ENCODE results near the gene LMTK3. TPM values are rescaled to one million over a fixed set of nuclear protein-coding genes. Genes with fewer than 3 reads are reported as not detected.
A peak's percentile ranks its signal among the peaks of the same experiment; 100 is the strongest.
"Not testable (repeated sequence)": the region's sequence is repeated elsewhere in the genome, so short reads cannot be mapped to it uniquely, and the experiment has no call there.

LMTK3 gene
- total RNA-seq, 1 donor from 2014 or later: not detected

DNA sequence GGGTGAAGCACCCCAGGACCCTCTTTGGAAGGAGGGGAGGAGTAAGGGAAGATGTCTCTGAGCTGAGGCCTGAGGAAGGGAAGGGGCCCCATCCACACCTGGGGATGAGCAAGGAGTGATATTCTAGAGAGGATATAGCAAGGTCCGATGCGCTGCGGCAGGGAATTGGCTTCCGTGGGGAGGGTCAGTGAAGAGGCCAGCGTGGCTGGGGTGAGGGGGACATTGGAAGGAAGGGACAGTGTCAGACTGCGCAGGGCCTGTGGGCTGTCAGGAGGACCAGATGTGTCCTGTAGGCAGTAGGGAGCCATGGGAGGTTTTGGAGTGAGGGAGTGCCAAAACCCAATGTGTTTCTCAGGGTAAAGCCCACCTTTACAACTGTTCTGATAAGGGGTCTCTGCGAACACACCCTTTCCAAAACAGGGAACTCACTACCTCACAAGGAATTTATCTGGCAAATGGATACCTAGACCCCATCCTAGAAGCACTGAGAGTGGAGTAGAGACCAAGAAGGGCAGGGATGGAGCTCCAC lies 3.7 kb downstream of the LMTK3 start:
- DNase-seq (ENCODE audit: low spot score): no peak

DNA sequence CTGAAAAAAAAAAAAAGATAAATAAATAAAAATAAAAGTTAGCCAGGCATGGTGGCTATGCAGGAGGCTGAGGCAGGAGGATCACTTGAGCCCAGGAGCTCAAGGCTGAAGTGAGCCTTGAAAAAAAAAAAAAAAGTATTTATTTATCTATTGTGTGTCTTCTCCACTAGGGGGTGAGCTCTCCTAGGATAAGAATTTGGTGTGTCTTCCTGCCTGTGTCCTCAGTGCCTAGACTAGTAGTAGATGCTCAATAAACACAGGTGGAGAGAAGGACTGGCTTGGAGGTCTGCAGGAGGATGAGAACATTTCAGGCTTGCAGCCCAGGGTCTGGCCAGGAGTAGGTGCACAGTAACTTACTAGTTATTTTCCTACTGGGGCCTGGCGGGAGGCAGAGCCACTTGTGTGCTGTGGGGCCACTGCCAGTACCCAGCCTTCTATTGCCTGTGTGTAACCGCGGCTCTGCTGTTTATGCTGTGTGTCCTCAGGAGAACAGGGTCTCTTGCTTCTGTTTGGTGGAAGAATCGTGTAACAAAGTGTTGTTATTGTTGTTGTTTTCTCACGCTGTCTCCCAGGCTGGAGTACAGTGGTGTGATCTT lies 5.4 kb downstream of the LMTK3 start:
- no peak for DNase-seq (ENCODE audit: low spot score)

DNA sequence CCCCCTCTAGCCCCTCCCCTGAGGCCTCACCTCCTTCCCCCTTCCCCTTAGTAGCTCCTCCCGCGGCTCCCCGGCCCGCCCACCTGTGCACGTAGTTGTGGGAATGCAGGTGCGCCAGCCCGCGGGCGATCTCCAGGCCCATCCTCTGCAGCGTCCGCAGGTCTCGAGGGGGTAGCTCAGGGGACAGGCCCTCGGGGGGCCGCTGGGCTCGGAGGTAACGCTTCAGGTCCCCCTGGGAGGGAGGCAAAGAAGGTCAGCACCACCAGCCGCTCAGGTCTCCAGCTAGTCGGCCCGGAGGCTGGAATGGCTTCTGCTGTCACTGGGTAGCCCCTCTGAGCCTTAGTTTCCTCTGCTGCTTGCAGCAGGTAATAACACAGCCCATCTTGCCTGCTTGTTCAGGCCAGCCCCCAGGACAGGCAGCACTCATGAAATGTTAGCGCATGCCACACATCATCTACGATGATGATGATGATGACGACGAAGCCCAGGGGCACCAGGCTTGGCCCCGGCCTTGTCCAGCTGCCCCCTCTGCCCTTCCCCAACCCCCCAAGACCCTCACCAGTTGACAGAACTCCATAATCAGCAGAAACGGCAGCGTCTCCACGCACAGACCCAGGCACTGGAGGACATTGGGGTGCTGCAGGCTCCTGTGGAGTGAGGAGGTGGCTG lies 9.2 kb downstream of the LMTK3 start:
- DNase-seq (ENCODE audit: low spot score): no peak

DNA sequence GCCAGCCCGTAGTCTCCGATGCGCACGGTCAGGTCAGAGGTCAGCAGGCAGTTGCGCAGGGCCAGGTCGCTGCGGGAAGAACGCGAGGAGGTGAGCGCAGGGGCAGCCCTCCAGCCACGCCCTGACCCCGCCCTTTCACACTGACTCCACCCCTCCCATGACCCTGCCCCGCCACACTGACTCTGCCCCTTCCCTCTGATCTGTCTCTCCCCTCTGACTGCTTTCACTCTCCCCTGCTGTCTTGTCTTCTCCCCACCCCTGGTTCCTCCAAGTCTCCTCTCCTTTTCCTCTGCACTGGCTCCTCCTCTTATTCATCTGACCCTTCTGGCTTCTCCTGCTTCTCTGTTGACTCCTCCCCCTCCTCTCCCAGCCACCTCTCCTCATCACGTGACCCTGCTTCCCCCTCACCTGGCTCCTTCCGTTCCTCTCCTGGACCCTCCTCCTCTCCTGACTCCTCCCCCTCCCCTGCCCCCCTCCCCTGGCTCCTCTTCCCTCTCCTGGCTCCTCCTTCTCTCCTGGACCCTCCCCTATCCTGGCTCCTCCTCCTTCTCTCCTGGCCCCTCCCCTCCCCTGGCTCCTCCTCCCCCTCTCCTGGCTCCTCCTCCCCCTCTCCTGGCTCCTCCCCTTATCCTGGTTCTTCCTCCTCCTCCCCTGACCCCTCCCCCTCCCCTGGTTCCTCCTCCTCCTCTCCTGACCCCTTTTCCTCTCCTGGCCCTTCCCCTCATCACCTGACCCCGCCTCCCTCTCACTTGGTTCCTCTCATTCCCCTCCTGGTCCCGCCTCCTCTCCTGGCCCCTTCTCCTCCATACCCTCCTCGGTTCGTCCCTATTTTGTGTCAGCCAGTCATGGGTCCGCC lies 9.9 kb downstream of the LMTK3 start:
- peak; percentile 85 for DNase-seq (ENCODE audit: low spot score)

DNA sequence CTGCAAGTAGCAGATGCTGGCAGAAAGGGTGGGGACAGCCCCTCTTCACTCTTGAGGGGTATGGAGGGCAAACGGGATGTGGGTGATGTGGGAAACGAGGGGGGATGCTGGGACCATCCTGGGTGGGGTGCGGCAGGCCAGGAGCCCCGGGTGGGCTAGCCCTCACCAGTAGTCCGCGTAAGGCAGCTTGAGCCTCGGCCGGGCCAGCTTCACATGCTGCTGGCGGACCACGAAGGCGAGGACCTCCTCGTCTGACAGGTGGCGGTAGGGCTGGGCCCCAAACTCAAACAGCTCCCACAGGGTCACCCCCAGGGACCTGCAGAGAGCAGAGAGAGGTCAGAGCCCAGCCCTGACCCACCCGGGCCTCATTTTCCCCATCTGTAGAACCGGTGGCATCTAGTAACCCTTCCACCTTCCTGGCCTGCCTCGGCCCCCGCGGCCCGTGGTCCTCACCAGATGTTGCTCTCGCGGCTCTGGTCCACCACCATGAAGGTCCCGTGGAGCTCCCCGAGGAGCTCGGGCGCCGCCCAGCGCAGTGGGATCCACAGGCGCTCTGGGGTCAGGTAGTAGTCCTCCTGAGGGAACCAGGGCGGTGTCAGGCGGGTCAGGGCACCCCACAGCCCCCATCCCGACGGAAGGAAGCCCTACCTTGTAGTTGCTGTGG lies 10.7 kb downstream of the LMTK3 start:
- no peak for DNase-seq (ENCODE audit: low spot score)

DNA sequence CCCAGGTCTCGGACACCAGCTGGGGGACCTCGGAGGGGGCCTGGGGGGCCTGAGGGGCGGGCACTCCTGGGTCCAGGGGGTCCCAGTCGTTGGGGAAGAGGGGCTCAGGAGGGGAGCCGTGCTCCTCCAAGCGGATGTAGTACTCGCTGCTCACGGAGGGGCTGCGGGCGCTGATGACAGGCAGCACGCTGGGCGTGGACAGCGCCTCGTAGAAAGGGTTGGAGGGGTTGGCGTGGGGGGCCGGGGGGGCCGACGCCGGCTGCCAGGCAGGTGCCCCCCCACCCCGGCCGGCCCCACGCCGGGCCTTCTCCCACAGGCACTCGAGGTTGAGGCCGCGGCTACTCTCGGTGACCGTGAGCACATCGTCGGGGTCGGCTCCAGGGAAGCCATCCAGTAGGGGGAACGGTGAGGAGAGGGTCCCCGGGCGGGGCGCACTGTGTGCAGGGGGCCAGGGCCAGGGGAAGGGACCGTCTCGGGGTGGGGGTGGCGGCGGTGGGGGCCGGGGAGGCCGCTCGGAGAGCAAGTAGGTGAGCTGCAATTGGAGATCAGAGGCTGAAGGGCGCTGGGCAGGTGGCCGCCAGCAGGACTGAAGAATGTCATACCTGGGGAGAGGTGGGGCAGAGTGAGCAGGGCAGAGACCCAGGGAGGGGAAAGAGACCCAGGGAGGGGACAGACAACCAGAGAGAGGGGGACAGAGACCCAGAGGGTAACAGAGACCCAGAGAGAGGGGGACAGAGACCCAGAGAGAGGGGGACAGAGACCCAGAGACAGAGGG lies 12.1 kb downstream of the LMTK3 start:
- DNase-seq (ENCODE audit: low spot score): no peak

DNA sequence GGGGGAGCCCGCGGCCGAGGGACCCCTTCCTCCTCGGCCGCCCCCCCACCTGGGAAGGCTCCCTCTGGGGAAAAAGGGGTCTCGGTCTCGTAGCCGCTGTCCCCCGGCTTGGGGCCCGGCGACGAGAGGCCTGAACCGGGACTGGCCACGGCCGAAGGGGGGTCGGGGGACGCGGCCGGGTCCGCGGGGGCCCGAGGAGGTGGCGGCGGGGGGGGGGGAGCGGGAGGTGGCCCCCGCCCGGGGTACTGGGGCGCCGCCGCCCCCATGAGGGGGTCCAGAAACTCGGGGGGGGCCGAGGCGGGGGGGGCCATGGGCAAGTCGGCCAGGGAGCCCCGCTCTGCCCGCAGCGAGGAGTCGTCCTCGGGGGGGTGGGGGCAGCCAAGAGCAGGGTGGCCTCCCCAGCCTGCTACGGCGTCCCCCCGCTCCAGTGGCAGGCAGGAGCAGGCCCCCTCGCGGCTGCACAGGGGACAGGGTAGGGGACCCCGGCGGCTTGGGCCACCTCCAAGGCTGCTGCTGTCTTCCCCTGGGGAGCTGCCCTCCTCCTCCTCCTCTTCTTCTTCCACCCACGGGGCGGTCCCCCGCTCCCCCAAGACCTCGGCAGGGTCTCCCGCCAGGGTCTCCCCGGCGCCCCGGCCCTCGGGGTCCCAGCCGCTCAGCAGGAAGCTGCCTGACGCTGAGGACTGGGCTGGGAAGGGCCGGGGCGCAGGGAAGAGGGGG lies 12.9 kb downstream of the LMTK3 start:
- no peak for DNase-seq (ENCODE audit: low spot score)

DNA sequence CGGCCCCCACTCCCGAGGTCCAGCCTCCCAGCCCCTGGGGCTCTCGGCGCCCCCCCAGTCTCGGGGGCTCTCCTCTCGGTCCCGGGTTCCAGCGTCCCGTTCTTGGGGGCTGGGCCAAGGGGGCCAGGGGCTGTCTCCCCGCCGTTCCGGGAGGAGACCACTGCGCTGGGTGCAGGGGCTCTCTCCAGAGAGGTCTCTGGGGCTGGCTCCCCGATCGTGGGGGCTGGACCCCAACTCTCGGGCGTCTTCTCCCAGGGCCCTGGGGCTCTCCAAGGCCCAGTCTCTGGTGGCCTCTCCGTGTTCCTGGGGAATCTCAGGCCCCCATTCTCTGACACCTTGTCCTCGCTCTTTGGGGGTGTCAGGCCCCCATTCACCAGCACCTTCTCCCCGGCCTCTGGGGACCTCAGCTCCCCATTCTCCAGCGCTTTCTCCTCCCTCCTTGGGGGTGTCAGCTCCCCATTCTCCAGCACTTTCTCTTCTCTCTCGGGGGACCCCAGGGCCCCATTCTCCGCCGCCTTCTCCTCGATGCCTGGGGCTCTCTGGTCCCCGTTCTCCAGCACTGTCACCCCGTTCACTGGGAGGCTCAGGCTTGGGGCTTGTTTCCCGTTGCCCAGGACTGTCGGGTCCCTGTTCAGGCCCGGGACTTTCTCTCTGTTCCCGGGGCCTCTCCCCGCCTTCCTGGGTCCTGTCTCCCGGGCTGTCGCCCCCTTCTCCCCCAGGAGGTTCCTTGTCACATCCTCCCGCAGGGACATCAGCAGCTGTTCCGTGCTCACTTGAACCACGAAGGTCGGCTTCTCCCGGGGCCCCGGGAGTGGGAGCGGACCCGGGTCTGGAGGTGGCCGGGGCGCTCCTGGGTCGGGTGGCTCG lies 13.7 kb downstream of the LMTK3 start:
- DNase-seq (ENCODE audit: low spot score): no peak

DNA sequence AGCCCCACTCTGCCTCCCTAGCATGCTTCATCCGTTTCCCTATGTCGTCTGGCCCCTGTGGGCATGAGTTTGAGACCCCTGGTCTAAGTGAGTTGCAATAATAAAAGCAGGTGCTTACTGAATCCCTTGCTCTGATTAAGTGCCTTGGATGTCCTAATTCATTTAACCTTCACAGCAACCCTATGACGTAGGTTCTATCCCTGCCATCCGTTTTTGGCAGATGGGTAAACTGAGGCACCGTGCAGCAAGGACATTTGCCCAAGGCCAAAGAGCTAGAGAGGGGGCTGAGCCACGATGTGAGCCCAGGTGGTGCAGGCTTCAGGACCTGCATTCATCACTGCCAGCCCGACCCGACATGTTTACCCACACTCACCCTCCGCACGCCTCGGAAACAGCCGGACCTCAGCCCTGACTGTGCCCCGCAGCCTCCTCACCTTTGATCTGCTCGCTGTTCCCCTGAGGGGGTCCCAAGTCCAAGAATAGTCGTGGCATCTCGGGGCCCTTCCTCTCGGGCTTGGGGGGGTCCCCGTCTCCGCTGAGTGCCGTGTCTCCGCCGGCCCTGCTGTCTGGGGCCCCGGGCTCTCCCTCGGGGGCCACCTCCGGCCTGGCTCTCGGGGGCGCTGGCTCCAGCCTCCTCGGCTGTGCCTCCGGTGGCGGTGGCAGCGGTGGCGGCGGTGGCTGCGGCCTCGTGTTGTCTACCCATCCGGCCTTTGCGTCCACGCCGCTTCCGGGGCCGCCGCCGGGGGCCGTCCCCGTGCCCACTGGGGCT lies 14.5 kb downstream of the LMTK3 start:
- DNase-seq (ENCODE audit: low spot score): no peak

DNA sequence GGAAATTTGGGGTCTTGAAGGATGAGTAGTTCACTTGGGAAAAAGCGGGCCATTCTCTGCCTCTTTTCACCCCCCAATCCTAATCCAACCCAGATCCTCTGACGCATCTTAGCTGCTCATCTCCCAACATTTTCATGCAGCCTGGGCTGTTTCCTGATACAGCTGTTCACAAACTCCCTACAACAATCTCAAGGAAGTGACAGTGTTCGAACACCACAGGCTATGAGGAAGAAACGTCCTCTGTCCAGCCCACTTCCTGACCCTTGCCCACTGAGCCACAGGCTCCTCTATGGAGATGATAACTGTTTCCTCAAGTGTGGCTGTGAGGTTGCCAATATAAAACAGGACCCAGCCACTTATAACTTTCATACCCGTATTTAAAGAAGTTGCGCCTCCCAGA lies 16.2 kb downstream of the LMTK3 start:
- no peak for DNase-seq (ENCODE audit: low spot score)

DNA sequence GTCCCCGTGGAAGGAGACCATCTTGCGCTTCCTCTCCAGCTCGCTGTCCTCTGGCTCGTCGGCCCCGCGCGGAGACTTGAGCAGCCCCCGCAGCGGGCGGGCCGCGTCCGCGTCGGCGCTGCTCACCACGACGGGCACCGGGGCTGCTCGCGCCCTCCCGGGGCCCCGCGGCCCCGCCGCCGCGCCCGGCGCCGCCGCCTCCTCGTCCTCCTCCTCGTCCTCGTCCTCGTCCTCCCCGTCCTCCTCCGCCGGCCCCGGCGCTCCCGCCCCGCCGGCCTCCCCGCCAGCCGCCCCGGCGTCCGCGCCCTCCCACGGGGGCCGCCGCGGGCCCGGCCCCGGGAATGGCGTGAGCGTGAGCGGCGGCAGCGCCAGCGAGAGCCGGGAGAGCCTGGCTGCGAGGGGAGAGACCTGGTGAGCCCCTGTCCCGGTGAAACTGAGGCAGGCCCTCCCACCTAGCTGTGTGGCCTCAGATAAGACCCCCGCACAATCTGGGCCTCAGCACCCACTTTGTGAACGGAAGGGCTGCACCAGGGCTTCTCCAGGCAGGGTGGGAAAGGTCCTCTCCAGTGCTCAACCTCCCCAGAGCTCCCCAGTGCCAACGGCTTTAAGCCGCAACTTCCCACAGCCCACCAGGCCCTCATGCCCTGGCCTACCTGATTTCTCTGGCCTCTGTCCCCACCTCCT lies 17.8 kb downstream of the LMTK3 start:
- DNase-seq (ENCODE audit: low spot score): no peak

DNA sequence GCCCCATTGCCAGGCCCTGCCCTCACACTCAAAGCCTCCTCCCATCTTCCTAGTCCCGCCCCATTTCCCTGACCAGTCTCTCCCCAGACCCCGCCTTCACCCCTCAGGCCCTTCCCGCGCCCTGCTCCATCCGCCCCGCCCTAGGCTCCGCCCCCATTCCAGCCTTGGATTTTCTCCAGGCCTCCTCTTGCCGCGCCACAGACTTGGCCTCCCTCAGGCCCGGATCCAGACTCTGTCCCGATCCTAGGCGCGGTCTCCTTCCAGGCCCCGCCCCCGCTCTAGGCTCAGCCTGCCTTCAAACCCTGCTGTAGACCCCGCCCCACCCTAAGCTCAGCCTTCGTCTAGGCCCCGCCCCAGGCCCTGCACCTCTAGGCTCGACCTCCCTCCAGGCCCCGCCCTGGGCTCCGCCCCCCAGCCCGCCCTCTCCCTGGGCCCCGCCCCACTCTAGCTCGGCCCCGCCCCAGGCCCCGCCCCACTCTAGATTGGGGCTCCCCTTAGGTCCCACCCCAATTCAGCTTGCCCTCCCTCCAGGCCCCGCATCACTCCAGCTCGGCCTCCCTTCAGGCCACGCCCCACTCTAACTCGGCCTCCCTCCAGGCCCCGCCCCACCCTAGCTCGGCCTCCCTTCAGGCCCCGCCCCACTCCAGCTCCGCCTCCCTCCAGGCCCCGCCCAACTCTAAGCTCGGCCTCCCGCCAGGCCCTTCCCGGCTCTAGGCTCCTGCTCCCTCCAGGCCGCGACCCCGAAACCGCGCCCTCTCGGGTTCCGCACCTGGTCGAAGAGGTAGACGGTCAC lies 18.5 kb downstream of the LMTK3 start:
- DNase-seq (ENCODE audit: low spot score): peak; percentile 95

DNA sequence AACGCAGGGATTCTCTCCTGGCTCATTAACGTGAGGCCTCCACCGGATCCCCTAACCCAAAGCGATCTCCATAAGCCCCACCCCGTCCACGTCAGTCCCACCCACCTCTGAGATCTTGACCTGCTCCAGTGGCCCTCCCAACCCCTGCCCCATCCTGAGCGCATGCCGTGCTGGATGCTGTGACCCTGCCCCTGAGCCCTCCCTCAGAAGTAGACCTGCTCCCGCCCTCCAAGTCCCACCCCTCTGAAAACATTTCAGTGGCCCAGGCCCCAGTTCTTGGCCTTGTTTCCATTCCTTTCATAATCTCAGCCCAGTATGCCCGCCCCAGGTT lies 19.9 kb downstream of the LMTK3 start:
- DNase-seq (ENCODE audit: low spot score): no peak

DNA sequence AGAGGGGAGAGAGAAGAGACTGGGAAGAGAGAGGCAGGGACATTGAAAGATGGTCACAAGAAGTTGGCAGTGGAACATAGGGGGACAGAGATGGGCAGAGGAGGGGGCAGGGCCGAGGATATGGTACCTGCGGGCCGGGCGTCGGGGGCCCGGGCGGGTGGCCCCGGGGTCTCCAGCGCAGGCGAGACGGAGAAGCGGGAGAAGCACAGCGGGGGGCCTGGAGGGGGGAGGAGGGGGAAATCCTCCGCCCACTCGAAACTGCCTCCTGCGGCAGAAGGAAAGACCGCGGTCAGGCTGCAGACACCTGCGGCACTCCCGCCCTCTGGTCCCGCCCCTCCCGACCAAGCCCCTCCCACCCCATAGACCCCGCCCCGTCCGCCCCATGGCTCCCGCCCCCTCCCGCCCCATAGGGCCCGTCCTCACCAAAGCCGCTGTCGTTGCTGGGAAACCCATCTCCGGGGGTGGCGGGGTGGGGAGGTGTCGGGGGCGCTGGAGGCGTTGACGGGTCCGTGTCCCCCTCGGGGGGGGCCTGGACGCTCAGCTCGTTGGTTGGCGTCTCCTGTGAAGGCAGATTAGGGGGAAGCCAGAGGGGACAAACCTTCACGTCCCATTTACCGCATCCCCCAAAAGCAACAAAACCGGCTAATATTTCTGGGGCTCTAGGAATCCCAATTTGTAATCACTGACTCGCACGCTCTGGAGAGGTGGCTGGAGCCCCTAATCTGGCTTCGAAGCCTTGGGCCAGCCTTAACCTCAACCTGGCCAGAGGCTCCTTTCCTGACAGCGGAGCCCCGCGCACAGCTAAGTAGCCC lies 20.4 kb downstream of the LMTK3 start:
- no peak for DNase-seq (ENCODE audit: low spot score)

DNA sequence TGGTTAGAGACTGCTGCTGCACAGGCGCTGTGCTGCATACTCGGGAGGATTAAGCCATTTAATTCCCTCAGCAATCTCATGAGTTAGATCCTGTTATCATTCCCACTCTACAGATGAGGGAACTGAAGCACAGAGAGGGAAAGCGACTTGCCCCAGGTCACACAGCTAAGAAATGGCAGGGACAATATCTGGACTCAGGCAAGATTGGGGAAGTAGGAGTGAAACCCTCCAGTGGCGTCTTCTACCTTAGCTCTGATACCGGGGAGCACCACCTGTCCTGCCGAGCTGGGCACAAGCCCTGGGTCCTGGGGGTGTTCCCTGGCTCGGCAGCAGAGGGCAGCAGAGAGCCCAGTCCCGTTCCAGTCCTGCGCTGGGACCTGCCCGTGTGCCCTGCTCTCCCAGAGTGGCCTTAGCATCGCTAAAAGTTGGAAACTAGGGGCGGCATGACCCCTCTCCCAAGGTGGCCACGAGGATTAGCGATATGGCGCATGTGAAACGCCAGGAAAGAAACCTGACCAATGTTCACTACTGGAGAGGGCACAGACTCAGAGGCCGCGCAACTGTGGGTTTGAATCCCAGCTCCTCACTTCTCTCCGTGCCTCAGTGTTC lies 21.9 kb downstream of the LMTK3 start:
- peak; percentile 58 for DNase-seq (ENCODE audit: low spot score)

DNA sequence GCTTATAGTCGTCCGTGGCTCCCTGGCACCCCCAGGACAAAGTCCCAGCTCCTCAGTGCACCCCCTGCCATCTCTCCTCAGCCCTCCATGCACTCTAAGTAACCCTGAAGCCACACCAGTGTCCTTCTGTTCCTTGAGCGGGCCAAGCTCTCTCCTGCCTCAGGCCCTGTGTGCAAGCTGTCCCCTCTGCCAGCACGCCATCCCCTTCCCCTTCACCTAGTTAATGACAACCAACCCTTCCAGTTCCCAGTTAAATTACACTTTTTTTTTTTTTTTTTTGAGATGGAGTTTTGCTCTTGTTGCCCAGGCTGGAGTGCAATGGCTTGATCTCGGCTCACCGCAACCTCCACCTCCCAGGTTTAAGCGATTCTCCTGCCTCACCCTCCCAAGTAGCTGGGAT lies 23.2 kb downstream of the LMTK3 start:
- DNase-seq (ENCODE audit: low spot score): not testable (repeated sequence)

Measured in umbilical cord (tissue), 2 donors.